Measurements from ENCODE around the gene TP53BP1.

- TF ChIP-seq CTCF (IDR thresholded peaks at IDR 0.05), result no peak
- no peak for TF ChIP-seq POLR2A (IDR thresholded peaks at IDR 0.05)
Observed at GRCh38 chr15:43527016-43527801, 34.3 kb upstream of the TP53BP1 start.
